Esophagus muscularis mucosa (tissue), 3 donors: ENCODE data around the gene CMTM2.

Source experiments
- CTCF ChIP-seq, 3 experiments: fragments of 200-600 bp in 2 of 3; fragments of 450-650 bp in 1 of 3; sonication (generic) in 2 of 3; IDR thresholded peaks; one replicate each; pipeline ENCODE4 v1.5.1; 2017 to 2019; ENCODE audit warnings: antibody characterized with exemption in 3 of 3, mild to moderate bottlenecking in 2 of 3, moderate library complexity in 1 of 3
- POLR2AphosphoS5 ChIP-seq, 2 donors: sonication (generic); formaldehyde crosslinking; IDR thresholded peaks; one replicate each; pipeline ENCODE4 v1.6.1; 2017; ENCODE audit warnings: antibody characterized with exemption in 2 of 2

- TF ChIP-seq CTCF (IDR thresholded peaks at IDR 0.05) (no peak), POLR2AphosphoS5 (IDR thresholded peaks at IDR 0.05) (no peak)
Measured at GRCh38 chr16:66619534-66620428, 40.5 kb downstream of the CMTM2 start.
